HepG2 (cell line): Measurements from ENCODE around the gene KAZN. TPM values are rescaled to one million over a fixed set of nuclear protein-coding genes. Genes with fewer than 3 reads are reported as not detected.

ENCODE experiments used
- HNF4A ChIP-seq: sonication (generic); formaldehyde crosslinking; IDR thresholded peaks from 2 replicates; pipeline ENCODE4 v1.4.0; 2020; ENCODE audit warnings: missing genetic modification reagents
- LBX2 ChIP-seq: sonication (generic); formaldehyde crosslinking; IDR thresholded peaks from 2 replicates; pipeline ENCODE4 v1.5.0; 2020; ENCODE audit warnings: missing genetic modification reagents, mild to moderate bottlenecking, borderline replicate concordance
- MIXL1 ChIP-seq: IDR thresholded peaks from 2 replicates; pipeline ENCODE4 v1.6.1; 2016
- PHF20 ChIP-seq: sonication (generic); formaldehyde crosslinking; IDR thresholded peaks from 2 replicates; pipeline ENCODE4 v1.5.0; 2020; ENCODE audit warnings: mild to moderate bottlenecking, missing genetic modification reagents
- RERE ChIP-seq: IDR thresholded peaks from 2 replicates; pipeline ENCODE4 v1.6.1; 2016; ENCODE audit warnings: low read depth, missing genetic modification reagents, missing compliant biosample characterization
- TFAP4 ChIP-seq: sonication (generic); IDR thresholded peaks from 2 replicates; pipeline ENCODE4 v1.6.1; 2016; ENCODE audit warnings: low read depth, borderline replicate concordance
- ZBTB21 ChIP-seq: sonication (generic); formaldehyde crosslinking; IDR thresholded peaks from 2 replicates; pipeline ENCODE4 v1.4.0; 2020; ENCODE audit warnings: missing genetic modification reagents
- ZBTB40 ChIP-seq, 2 experiments: fragments of 450-650 bp in 1 of 2; sonication (generic) in 1 of 2; formaldehyde crosslinking in 1 of 2; IDR thresholded peaks; 2 replicates each; pipeline versions ENCODE4 v1.6.1 to v1.8.0; 2016 to 2022; ENCODE audit warnings: antibody characterized with exemption in 1 of 2, mild to moderate bottlenecking in 1 of 2, missing genetic modification reagents in 1 of 2
- ZFYVE20 ChIP-seq: sonication (generic); formaldehyde crosslinking; IDR thresholded peaks from 2 replicates; pipeline ENCODE4 v1.8.0; 2023; ENCODE audit warnings: low read depth, mild to moderate bottlenecking, moderate library complexity, missing genetic modification reagents, borderline replicate concordance
- ZNF556 ChIP-seq: sonication (generic); formaldehyde crosslinking; IDR thresholded peaks from 2 replicates; pipeline ENCODE4 v1.4.0; 2020; ENCODE audit warnings: mild to moderate bottlenecking, missing genetic modification reagents, borderline replicate concordance
- ZNF629 ChIP-seq: sonication (generic); formaldehyde crosslinking; conservative IDR thresholded peaks from 2 replicates; pipeline ENCODE4 v1.5.0; 2020; ENCODE audit warnings: missing genetic modification reagents
- ZSCAN31 ChIP-seq: sonication (generic); formaldehyde crosslinking; IDR thresholded peaks from 2 replicates; pipeline ENCODE4 v1.5.0; 2020; ENCODE audit warnings: low read depth, mild to moderate bottlenecking, missing genetic modification reagents
- polyA plus RNA-seq, 8 experiments: library from polyadenylated mRNA; depleted of rRNA in 3 of 8; stranded (reverse) in 7 of 8; unstranded in 1 of 8; fragments of >200 nt; fragmentation: Illumina TruSeq in 4 of 8; extraction: Trizol in 4 of 8; gene quantifications; 2 replicates each; pipeline versions ENCODE4 v1.2.1 to v1.2.3, GENCODE V29; 2011 to 2016; ENCODE audit warnings: low read depth in 4 of 8, missing spikeins in 1 of 8, mixed read lengths in 1 of 8; ENCODE audit not compliant: insufficient read depth in 1 of 8
- total RNA-seq, 5 experiments: library from RNA; depleted of rRNA; stranded (reverse); fragments of >200 nt; fragmentation: Illumina TruSeq; extraction: Trizol; gene quantifications; 2 replicates each; pipeline ENCODE4 v1.2.3, GENCODE V29; 2016; ENCODE audit warnings: low read depth in 1 of 5

Gene KAZN
- total and polyA plus RNA-seq, 2 of the 13 experiments (the other 11 are each of a cell fraction or from before 2014, with no cell fraction given) = 10.4 to 13.5 TPM

GRCh38 chr1:14939527-14940284, 341.2 kb downstream of the KAZN start (continued):
- peak; percentile 19; the same call in 1 of the 2 replicates for TF ChIP-seq PHF20 (CRISPR knock-in tag)
- TF ChIP-seq MIXL1 = peak; percentile 38; the same call in 1 of the 2 replicates
- peak; percentile 38; the same call in 1 of the 2 replicates for TF ChIP-seq ZNF629 (CRISPR knock-in tag)
- no peak for TF ChIP-seq ZBTB21 (CRISPR knock-in tag)
- no peak for TF ChIP-seq ZFYVE20
- peak; percentile 78 for TF ChIP-seq ZNF556
- no peak for TF ChIP-seq ZBTB40 (IDR thresholded peaks at IDR 0.05)
- TF ChIP-seq ZBTB40 (CRISPR knock-in tag; IDR thresholded peaks at IDR 0.05) = peak; percentile 71; the same call in 1 of the 2 replicates
- TF ChIP-seq RERE (CRISPR knock-in tag) = no peak
- TF ChIP-seq ZSCAN31 (CRISPR knock-in tag) = peak; percentile 56
- no peak for TF ChIP-seq LBX2 (CRISPR knock-in tag)
- TF ChIP-seq TFAP4 = peak; percentile 46; the same call in 1 of the 2 replicates
- peak; percentile 95 for TF ChIP-seq HNF4A (CRISPR knock-in tag)
